Colon (tissue), 2 donors: ENCODE results near the gene TSKU.
"Not testable (repeated sequence)": the region's sequence is repeated elsewhere in the genome, so short reads cannot be mapped to it uniquely, and the experiment has no call there.

ENCODE experiments used
- FAIRE-seq: peaks from 2 replicates; lab custom pipeline; 2012; peaks lifted over from hg19 to GRCh38; lab: Jason Lieb, UNC
- donor health status: control.
- donor health status: control.

The TSKU gene

DNA sequence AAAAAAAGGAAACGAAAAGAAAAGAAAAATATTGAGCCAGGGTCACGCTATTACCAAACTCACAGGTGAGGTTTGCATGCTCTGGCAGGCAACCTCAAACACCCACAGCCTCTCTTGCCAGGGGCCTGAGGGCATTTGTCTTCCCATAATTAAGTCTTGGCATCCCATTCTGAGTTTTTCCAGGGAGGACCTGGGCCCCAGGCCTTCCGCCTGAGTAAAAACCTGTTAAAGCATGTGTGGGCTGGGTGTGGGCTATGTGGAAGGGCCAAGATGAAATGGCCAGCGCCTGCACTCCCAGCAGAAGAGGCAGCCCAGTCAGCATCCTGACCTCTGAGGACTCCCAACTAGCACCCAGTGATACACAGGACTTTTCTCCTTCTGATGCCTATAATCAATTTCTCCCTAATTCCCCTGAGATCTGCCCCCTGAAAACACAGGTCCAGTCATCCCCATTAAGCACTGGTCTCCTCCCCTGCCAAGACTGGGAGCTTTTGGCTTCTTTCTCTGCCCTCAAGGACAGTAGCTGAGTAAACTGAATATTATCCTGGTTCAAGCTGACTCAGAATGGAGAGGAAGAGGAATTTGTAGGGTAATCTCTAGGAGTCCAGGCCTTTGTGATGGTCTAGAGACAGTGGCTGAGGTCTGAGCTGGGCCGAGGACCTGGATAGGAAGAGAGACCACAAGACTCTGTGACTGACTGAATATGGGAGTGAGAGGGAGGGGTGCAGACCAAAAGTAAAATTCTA is 42.0 kb downstream of the TSKU start:
- FAIRE-seq: no peak

GRCh38 chr11:76825726-76826396 is 42.7 kb downstream of the TSKU start:
- no peak for FAIRE-seq

- not testable (repeated sequence) for FAIRE-seq
These were observed 43.4 kb downstream of the TSKU start for GRCh38 chr11:76826508-76826907.

GRCh38 chr11:76827005-76827404 is 43.8 kb downstream of the TSKU start:
- FAIRE-seq: not testable (repeated sequence)

- FAIRE-seq: no peak
These were observed 47.6 kb downstream of the TSKU start for GRCh38 chr11:76830639-76831327.

- no peak for FAIRE-seq
These were observed 48.6 kb downstream of the TSKU start for GRCh38 chr11:76831686-76832310.

DNA sequence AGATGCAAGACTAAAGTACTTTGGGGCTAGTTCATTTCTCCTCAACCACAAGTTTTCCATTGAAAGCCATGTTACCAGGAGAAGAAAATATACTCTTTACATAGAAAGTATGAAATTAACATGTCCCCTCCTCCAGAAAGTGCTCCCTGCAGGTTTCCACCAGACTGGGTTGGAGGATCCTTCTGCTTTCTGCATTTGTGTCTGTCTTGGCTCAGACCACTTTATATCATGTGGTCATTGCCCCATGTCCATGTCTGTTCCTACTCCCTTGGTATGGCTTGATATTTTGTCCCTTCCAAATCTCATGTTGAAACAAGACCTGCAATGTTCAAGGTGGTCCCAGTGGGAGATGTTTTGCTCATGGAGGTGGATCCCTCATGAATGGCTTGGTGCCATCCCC is 49.2 kb downstream of the TSKU start:
- no peak for FAIRE-seq

DNA sequence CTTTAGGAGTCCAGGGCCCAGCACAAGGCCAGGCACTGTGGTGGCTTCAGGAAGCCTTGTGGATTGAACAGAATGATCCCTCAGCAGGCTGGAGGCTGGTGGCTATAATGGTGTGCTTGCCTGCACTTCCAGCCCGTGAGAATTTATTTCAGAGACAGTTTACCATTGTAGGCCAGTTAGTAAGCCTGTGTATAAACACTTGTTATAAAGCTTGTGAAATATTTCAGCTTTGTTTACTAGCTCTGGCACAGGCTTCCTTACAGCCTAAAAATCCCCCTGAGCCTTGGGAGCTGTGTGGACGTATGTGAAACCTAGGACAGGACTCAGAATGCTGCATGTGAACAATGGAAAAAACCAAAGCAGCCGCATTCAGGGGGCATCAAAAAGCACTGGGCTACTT is 51.0 kb downstream of the TSKU start:
- no peak for FAIRE-seq

GRCh38 chr11:76835036-76835435 is 51.9 kb downstream of the TSKU start:
- FAIRE-seq: no peak

DNA sequence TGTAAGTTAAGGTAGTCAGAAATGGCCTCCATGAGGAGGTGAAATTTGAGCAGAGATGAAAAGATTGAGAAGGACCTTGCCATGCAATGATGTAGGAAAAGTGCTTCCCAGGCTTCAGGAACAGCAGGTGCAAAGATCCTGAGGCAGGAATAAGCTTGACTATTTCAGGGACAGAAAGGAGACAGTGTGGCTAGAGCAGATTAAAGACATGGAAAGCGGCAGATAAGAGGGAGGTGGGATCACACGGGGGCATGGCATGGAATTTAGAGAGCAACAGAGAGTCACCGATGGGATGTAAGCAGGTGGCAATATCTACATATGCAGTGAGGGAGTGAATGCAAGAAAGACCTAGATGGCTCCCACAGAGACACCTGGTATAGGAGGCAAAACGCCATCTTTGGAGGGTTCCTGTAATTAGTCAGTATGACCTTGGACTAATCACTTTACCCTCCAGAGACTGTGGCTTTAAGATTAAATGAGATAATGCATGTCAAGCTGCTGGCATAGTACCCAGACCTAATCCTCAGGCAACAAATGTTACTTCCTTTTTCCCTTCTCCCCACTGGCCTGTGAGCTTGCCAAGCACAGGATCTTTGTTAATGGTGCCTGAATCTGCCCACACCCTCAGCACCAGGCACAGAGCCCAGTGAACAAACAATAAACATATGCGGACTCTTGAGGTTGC is 52.9 kb downstream of the TSKU start:
- no peak for FAIRE-seq

DNA sequence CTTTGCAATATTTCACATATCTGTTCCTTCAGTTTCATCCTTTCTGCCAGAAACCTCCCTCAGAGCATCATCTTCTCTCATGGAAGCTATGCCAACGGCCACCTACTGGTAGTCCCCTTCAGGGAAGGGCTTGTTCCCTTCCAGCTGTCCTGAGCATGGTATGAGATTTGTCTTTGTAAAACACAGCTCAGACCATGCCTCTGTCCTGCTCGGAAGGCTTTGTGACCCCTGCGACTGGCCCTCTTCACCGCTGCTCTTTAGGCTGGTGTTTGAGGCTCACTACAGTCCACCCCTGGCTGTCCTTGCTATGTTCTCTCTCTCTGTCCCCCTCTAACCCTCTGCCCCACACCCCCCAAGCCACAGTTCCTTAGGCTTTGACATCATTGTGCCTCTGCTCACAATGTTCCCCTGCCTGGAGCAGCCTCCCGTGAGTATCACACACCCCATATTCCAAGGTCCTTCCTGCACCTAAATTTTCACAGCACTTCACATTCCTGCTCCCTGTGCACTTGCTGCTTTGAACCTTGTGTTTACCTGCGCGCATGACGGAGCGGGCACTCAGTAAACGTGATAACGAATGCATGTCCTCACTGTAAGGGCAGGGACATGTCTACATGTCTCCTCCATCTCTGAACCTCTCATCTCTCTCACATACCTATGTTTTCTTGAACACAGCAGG is 53.6 kb downstream of the TSKU start:
- no peak for FAIRE-seq

DNA sequence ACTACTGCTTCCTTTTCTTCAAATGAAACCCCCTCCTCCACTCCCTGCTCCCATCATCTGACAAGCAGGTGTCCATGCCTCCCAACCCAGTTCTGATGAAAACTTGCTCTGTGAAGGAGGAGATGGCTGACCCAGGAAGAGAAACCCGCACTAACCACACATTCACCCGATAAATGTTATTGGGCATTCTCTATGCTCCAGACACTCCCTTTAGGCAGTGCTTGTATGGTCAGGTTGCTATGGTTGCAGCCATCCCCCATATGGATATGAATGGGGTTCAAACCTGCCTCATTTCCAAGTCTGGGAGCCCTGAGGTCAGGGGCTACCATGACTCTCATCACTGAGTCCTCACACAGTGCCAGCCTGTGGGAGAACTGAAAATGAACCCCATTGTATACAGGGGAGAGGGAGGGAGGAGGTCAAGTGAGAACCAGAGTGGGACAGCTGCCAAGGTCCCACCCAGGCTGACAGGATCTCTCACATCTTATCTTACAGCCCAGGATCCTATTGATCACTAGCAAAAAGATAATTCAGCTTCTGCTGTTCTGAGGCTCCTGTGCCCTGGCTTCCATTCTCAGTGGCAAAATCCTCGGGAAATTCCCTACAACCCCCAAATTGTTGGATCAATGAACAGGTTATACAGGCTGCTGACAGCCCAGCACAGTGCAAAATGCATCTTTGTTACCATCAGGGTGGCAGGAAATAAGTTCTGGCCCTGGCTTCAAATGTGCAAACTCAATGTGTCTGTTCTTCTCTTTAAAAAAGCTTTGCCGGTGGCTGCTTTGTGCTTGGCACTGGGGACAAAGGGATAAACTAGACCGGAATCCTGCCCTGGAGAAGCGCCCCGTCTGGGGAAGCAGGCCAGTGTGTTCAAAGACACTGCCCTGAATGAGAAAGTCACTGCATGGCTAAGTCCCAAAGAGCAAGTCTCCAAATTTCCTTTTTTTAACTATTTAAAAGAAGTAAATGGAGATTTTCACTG is 54.8 kb downstream of the TSKU start:
- FAIRE-seq: no peak

DNA sequence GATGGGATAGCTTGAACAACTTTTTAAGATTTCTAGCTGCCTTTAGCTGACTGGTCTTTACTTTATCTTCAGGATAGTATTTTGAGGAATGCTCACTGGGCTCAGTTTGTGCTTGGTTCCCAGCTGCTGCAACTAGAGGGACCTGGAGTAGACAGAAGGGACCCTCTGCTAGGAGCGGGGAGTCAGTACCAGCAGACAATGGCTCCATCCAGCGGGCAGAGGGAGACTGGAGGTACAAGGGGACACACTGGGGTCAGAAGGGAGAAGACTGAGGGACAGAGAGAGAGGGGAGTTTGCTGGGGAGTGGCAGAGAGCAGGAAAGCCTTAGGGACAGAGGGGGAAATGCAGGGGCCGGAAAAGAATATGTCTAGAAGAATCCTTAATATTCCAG is 55.5 kb downstream of the TSKU start:
- no peak for FAIRE-seq

DNA sequence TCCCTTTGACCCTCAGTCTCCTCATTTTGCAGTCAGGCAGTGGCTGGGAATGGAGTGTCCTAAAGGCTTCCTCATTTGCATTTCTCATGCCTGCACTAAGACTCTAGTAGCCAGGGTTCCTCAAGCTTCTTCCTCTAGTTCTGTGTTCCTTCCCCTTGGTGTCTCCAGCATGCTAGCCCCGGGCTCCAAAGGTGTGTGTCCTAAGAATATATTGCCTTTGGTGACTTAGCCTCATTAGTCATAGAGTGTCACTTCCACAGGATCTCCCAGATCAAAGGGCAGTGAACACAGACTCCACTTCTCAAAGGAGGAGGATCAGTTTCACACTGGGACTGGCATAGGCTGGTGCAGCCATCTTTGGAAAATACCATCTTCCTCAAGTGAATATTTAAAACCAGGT is 56.2 kb downstream of the TSKU start:
- FAIRE-seq: no peak

- FAIRE-seq: no peak
These were observed 58.8 kb downstream of the TSKU start for GRCh38 chr11:76841923-76842452.

DNA sequence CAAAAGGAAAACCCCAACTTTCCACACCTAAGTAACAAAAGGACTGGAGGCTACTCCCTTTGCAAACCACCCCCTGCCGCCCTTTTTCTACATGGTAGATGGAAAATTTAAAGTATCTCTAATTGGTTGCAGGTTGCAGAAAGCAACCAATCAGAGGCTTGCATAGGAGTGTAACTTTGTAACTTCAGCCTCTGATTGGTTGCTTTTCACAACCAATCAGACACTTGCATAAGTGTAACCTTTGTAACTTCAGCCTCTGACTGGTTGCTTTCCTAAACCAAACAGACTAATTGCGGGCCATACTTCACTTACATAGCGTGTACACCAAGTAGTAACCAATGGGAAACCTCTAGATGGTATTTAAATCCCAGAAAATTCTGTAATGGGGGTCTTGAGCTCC is 60.8 kb downstream of the TSKU start:
- no peak for FAIRE-seq

DNA sequence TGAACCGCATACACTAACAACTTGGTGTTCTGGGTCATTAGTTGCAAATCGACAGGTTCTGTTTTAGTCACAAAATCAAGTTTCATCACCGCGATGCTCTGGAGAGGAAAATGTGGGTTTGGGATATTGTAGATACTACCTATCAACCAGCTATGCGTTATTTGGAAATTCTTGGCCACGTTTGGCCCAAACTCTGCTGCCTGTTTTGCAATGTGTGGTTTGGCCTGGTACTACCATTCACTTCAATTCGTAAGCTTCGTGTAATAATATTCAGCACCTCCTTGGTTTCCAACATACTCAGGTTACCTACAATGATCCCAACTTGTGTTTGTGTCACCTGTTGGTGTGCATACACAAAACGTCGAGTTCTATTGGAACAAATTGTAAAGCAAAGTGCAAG is 61.4 kb downstream of the TSKU start:
- FAIRE-seq: no peak

DNA sequence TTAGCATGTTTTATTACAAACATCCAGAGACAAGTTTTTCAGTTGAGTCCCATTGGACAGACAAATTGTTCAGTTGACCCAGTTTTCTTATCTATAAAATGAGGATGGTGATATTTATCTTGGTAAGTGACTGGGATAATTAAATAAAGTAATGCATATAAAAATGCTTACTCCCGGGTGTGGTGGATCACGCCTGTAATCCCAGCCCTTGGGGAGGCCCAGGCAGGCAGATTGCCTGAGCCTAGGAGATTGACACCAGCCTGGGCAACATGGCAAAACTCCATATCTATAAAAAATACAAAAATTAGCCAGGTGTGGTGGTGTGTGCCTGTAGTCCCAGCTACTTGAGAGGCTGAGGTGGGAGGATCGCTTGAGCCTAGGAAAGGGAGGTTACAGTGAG is 61.9 kb downstream of the TSKU start:
- FAIRE-seq: no peak

DNA sequence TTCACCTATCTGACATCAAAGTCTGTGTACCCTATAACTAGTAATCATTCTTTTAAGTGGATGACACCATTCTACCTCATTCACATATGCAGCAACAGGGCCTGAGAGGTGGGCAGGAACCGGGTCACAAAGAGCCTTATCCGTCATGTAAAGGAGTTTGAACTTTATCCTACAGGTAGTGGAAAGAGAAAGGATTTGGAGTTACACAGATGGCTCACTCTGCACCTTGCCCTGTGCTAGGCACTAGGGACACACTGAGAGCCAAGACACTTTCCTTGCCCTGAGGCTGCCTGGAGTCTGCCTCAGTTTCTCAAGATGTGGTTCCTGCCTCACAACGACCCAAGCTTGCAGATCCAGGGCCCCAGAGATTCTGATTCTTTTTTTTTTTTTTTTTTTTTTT is 63.3 kb downstream of the TSKU start:
- no peak for FAIRE-seq
